Activated CD4-positive, alpha-beta T cell treated with anti-CD3 and anti-CD28 coated beads, Interleukin-2, amount 50 U/mL, for 1 hour (primary cell): Measurements from ENCODE around the gene PLCH2.
"Not testable (repeated sequence)": the region's sequence is repeated elsewhere in the genome, so short reads cannot be mapped to it uniquely, and the experiment has no call there.

ENCODE experiments used
- DNase-seq: peaks from one replicate; pipeline ENCODE4 v3.0.0-alpha.2; 2020

PLCH2 gene, protein sequence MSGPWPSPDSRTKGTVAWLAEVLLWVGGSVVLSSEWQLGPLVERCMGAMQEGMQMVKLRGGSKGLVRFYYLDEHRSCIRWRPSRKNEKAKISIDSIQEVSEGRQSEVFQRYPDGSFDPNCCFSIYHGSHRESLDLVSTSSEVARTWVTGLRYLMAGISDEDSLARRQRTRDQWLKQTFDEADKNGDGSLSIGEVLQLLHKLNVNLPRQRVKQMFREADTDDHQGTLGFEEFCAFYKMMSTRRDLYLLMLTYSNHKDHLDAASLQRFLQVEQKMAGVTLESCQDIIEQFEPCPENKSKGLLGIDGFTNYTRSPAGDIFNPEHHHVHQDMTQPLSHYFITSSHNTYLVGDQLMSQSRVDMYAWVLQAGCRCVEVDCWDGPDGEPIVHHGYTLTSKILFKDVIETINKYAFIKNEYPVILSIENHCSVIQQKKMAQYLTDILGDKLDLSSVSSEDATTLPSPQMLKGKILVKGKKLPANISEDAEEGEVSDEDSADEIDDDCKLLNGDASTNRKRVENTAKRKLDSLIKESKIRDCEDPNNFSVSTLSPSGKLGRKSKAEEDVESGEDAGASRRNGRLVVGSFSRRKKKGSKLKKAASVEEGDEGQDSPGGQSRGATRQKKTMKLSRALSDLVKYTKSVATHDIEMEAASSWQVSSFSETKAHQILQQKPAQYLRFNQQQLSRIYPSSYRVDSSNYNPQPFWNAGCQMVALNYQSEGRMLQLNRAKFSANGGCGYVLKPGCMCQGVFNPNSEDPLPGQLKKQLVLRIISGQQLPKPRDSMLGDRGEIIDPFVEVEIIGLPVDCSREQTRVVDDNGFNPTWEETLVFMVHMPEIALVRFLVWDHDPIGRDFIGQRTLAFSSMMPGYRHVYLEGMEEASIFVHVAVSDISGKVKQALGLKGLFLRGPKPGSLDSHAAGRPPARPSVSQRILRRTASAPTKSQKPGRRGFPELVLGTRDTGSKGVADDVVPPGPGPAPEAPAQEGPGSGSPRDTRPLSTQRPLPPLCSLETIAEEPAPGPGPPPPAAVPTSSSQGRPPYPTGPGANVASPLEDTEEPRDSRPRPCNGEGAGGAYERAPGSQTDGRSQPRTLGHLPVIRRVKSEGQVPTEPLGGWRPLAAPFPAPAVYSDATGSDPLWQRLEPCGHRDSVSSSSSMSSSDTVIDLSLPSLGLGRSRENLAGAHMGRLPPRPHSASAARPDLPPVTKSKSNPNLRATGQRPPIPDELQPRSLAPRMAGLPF (N-terminal part only)

DNA sequence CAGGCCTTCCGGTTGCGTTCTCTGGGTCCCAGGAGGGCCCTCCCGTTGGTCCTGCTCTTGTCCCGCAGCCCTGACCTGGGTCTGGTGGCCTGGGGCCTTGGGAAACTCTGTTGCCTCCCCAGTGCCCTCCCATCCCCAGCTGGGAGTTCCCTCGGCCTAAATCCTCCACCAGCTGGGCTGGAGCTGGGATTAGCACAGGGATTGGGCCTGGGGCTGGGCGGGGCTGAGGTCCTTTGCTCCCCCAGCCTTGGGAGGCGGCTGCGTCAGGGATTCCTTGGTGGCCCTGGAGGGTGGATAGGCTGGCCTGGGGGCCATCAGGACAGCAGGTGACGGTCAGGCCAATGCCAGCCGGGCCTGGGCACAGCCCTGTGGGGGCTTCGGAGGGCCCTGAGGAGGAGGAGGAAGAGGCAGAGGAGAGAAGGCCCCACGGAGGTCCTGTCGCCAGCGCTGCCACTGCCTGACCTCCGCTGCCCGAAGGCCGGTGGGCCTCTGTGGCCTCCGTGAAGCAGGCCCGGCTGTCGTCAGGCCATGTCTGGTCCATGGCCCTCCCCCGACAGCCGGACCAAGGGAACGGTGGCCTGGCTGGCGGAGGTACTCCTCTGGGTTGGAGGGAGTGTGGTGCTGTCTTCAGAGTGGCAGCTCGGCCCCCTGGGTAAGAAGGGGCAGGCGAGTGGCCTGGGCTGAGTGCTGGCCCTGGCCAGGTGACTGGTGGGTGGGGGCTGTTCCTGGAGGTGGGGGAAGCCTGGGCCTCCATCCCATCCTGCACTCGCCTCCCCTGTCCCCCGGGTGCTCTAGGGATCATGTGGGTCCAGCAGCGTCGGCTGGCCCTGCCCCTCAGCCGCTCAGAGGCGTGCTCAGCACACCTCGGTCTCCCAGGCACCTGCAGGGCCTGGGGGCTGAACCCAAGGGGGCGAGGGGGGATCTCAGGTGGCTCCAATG is at the start of gene PLCH2:
TSS of gene PLCH2 (plus strand) at position 229 of the 939 bp plus-strand sequence. CDS start at position 529, 300 bp downstream.
- no peak for DNase-seq

DNA sequence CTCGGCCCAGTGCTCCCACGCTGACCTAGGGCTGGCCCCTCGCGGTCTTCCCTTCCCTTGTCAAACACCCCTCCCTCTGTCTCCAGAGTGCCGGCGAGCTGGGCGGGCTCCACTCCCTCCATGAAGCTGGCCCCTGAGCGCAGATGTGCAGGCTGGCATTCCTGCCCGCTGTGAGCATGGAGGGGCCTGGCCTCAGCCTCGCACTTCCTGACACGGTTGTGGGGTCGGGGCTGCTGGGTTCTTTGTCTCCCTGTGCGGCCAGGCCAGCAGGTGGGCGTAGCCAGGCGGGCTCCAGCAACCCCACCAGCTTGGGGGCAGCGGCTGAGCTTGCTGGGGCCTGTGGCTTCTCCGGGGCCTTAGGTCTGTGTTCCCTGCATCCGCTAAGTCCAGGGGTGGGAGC is 49.5 kb upstream of the PLCH2 start:
- DNase-seq = no peak

DNA sequence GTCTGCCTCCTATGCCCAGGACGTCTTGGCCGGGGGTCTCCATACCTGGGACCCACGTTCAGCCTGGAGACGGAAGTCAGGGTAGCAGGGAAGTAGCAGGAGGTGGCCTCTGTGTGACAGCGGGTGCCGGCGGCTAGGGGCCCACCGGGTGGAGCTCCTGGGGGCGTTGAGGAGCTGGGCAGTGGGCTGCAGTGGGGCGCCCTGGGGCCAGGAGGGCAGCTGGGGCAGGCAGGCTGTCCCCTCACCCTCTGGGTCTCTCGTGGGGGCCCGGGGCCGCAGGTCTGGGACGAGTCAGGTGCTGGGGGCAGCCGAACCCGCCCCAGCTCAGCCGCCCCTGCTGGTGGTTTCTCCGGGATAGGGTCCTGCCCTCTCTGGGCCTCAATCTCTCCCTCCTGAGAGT is 49.0 kb upstream of the PLCH2 start:
- DNase-seq = no peak

GRCh38 chr1:2427976-2428375 is 48.1 kb upstream of the PLCH2 start:
- no peak for DNase-seq

- DNase-seq = no peak
These were observed 47.6 kb upstream of the PLCH2 start for GRCh38 chr1:2428490-2428889.

DNA sequence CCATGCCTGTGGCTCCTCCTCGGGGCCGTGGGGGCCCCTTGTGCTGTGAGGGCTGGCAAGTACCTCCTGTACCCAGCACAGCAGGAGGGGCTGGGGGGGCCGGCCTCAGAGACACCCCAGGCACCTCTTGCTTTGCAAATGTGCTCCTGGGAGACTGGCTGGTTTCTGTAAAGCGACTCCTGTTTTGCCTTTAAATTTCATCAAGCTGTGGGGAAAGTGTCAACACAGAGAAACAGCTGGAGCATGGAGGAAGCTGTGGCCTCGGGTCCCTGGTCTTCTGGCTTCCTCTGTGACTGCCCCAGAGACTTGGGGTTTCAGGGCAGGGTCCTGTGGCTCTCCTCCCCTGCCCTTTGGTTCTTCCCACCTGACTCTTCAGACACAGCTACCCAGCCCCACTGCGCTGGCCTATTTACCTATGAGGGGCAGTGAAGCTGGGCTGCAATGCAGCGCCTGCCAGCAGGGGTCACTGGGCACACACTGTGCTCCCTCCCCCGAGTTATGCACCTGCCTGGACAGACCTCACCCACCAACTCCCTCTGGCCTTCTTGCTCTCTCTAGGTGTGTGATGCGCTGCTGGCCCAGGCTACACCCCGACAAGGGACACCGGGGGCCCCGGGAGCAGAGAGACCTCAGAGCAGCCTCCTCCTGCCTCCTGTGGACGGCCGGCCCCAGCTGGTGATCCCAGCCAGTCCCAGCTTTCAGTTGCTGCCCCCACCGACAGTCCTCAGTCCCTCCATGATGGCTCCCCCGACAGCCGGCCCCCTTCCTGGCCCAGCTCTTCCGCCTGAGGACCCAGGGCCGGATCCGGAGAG is 46.1 kb upstream of the PLCH2 start:
- DNase-seq = no peak

DNA sequence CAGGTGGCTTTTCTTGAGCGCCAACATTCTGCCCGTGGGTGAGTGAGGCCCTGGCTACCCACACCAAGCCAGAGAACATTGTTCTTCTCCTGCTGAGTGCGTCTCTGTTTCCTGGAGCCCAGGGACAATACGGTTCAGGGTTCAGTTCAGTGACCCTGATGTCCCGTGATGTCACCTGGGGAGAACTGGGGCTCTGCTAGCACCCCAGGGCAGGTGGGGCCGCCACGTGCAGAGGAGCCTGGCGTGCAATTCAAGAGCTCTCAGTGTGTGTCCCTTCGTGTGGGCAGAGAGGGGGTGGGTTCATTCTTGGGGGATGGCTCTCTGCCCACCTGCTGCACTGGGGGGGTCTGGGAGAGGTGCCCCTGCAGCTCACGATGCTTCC is 45.5 kb upstream of the PLCH2 start:
- DNase-seq = no peak

DNA sequence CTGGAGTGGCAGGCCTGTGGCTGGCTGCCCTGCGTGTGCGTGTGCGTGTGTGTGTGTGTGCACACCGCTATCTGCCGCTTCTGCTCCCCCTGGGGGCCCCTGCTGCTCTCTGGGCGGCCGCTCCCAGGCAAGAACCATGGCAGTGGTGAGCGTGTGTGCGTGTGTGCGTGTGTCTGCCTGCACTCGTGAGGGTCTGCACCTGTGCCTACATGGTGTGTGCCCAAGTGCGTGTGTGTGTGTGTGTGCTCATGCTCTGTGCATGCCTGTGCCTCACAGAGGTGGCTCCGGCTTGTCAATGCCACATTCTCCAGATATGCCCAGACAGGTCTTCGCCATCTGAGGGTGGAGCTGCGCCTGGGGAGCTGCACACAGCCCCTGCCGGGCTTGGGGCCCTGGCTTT is 45.0 kb upstream of the PLCH2 start:
- no peak for DNase-seq

GRCh38 chr1:2431518-2431917 is 44.6 kb upstream of the PLCH2 start:
- DNase-seq = no peak

DNA sequence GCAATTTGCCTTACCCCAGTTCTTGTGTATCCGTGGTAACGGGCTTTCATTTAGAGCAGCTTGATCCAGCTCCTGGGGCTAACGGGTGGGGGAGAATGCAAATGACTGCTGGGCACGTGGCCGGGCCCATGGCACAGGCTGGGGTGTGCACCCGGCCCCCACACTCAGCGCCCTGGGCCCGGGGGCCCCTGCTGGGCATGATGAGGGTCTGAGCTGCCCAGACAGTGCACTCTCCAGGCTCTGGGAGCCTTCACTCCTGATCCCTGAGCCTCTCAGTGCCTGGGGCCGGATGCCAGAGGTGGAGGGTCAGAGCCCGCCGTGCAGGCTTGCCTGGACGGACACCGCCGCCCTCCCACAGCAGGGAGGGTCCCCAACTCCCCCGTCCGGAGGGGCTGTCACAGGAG is 43.6 kb upstream of the PLCH2 start:
- DNase-seq = no peak

DNA sequence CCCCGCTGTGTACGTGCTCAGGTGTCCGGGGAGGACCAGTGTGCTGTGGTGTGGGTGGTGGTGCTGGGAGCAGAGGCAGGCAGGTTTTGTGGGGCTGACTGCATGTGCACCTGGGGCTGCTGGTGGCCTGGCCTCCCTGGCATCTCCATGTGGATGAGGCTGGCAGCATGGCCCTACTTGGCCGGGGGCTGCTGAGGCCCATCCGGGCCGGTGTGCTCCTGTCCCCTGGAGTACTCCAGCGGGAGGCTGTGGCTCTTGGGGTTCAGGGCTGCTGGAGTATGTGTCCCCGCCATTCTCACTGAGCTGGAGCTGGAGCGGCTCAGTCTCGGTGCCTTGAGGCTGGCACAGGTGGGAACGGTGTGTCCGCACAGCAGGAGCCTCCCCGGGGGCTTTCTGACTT is 42.9 kb upstream of the PLCH2 start:
- DNase-seq = no peak

DNA sequence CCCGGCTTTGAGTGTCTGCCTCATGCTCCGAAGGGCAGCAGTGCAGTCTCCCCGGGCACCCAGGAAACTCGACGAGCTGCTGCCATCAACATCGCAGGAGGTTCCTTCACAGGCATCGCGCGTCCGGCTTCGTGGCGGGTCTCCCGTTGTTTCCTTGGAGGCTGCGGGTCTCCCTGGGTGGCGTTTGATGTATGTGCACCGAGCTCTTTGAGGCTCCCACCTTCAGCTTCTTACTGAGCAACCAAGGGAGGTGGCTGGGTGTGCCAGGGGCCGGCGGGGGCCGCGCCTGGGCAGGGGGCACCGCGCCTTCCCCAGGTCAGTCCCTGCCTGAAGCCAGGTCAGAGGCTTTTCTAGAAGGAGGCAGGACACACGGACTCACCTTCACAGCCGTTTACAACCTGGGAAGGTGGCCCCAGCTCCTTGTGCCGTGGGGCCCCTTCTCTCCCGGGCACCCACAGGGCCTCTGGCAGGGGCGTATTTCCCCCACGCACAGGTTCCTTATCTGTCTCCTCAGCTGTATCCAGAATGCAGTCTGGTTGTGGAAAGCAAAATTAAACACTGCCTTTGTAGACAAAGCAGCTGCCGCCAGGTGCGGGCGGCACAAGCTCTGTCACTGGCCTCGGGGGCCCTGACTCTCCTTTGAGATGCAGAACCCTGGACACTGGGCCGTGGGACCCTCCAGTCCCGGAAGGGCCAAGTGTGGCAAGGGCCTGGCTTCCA is 42.0 kb upstream of the PLCH2 start:
- DNase-seq = no peak

DNA sequence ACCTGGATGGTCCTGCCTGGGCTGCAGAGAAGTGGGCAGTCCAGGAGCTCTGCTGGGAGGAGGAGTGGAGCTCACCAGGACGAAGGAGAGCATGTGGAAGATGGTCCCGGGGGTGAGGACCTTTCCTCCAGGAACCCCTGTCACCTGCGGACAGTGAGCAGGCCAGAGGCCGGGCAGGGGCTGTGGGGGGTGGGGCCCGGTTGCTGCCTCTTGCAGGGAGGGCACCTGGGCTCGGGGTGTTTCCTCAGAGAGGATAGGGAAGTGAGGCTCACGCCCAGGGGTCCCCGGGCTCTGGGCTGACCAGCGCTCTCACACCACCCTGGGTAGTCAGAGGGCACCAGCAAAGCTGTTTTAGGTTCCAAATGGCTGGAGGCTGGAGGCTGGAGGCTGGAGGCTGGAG is 41.0 kb upstream of the PLCH2 start:
- no peak for DNase-seq

DNA sequence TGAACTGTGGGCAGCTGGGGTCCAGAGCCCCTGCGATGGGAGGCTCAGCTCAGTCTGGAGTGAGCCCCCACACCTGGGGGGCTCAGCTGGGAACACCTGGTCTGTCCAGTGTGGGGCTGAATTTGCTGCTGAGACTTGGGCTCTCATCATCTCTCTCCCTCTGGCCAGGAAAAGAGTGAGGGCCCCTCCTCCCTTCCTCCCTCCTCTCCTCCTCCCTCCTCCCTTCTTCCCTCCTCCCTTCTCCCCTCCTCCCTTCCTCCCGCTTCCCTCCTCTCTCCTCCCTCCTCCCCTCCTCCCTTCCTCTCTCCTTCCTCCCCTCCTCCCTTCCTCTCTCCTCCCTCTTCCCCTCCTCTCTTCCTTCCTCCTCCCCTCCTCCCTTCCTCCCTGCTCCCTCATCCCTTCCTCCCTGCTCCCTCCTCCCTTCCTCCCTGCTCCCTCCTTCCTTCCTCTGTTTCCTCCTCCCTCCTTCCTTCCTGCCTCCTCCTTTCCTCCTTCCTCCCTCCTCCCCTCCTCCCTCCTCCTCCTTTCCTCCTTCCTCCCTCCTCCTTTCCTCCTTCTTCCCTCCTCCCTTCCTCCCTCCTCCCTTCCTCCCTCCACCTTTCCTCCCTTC is 40.2 kb upstream of the PLCH2 start:
- DNase-seq = no peak

- DNase-seq = no peak
These were observed 39.2 kb upstream of the PLCH2 start for GRCh38 chr1:2436876-2437275.

DNA sequence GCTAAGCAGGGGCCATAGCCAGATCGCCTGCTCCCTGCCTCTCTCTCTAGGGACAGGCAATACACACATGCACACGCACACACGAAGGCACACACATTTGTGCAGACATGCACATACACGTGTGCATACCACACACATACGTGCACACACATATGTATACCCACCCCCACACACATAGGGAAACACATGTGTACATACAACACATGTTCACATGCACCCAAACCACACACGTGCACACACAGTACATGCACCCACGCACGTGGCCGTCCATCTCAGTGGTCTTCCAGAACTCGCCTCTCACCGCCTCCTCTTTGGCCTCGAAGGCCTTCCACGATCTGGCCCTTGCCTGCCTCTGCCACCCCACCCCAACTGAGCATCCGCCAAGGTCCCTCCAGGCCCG is 38.5 kb upstream of the PLCH2 start:
- DNase-seq = no peak

DNA sequence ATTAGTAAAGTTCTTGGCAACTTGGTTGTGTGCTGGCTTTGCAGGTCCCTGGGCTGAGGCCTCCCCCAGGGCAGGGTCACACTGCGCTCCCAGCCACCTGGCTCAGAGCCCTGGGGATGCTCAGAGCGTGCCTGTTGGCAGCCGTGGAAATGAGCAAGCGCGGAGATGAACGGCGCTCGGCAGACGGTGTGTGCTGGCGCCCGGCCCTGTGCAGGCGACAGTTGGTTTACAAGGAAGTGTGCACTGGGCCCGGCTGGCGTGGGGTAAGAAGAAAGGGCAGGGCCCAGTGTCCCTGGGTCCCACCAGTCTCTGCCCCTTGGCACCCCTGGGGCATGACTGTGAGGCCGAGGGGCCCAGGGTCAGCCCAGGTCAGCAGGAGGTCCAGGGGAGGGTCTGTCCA is 38.1 kb upstream of the PLCH2 start:
- no peak for DNase-seq

DNA sequence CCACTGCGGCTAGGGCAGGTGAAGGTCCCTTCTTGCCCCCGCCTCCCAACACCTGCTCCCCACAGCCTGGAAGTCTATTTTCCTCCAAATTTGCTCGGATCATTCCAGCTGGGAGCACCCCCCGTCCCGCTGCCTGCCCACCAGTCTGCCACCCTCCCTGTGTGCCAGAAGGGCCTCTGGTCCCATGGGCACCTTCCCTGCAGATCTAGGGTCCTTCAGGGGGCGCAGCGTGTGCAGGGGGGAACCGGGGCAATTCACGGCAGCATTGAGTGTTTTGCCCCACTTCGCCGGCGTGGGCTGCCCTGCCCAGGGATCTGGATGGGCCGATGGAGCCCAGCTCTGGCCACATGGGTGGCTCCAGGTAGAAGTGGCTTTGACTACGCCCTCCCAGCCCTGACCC is 37.4 kb upstream of the PLCH2 start:
- DNase-seq = no peak

DNA sequence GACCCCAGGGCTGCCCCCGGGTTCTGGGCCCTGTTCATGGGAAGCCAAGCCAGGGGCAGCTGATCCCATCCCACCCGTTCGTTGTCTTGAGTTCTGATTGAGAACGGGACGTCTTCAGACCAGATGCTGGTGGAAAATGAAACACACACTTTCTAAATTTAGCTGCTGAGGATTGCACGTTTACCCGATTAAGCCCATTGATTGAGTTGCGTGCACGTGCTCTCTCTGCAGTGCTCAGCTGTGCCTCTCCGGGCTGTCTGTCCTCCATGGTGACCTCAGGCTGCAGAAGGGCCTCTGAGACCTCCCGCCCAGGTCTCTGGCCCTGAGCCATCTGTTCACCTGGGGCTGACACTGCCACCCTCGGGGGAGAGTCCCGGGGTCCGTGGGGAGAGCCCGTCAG is 36.7 kb upstream of the PLCH2 start:
- no peak for DNase-seq

DNA sequence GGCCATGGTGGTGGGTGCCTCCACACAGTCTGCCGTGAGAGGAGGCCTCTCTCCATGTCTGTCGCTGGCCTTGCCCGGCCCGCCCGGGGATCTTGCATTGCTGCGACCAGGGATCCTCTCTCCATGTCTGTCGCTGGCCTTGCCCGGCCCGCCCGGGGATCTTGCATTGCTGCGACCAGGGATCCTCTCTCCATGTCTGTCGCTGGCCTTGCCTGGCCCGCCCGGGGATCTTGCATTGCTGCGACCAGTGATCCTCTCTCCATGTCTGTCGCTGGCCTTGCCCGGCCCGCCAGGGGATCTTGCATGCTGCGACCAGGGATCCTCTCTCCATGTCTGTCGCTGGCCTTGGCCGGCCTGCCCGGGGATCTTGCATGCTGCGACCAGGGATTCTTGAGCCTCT is 35.7 kb upstream of the PLCH2 start:
- DNase-seq = not testable (repeated sequence)
